Activated CD4-positive, CD25-positive, alpha-beta regulatory T cell treated with anti-CD3 and anti-CD28 coated beads, Interleukin-2, amount 50 U/mL, for 24 hours (primary cell): ENCODE measurements around the gene PALS2.

Experiments used
- ATAC-seq, 2 donors: fragments of 150-1000 bp; cut with Tn5 transposase; one replicate each; pipeline ENCODE4 v1.10.0; 2021; ENCODE audit warnings: mild to moderate bottlenecking in 1 of 2, moderate library complexity in 1 of 2

The PALS2 gene, protein sequence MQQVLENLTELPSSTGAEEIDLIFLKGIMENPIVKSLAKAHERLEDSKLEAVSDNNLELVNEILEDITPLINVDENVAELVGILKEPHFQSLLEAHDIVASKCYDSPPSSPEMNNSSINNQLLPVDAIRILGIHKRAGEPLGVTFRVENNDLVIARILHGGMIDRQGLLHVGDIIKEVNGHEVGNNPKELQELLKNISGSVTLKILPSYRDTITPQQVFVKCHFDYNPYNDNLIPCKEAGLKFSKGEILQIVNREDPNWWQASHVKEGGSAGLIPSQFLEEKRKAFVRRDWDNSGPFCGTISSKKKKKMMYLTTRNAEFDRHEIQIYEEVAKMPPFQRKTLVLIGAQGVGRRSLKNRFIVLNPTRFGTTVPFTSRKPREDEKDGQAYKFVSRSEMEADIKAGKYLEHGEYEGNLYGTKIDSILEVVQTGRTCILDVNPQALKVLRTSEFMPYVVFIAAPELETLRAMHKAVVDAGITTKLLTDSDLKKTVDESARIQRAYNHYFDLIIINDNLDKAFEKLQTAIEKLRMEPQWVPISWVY

DNA sequence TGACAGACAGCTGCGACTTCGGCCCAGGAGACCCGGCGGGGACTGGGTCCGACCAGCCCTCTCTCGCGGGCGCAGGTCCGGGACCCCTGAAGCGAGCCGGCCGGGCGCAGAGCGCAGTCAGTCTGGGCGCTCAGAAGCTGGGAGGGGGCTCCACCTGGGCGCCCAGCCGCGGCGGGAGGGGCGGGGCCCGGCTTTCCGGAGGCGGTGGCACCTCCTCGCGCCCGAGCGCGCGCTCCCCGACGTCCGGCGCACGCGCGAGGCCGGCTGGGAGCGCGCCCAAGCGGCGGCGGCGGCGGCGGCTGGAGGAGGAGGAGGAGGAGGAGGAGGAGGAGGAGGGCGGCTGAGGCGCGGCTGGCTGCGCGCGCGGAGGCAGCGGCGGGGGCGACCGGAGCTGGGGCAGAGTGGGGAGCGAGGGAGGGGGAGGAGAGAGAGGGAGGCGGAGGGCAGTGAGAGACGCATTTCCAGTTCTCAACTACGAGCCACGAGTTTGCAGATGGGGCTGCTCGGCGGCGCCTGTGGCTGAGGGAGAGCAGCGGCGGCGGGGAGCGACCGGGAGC, at the start of gene PALS2:
Gene PALS2 (plus strand): TSS at position 456 of the 557 bp plus-strand sequence. CDS start 50,216 bp downstream, outside the sequence.
- ATAC-seq: peak; percentile 62 to 64

DNA sequence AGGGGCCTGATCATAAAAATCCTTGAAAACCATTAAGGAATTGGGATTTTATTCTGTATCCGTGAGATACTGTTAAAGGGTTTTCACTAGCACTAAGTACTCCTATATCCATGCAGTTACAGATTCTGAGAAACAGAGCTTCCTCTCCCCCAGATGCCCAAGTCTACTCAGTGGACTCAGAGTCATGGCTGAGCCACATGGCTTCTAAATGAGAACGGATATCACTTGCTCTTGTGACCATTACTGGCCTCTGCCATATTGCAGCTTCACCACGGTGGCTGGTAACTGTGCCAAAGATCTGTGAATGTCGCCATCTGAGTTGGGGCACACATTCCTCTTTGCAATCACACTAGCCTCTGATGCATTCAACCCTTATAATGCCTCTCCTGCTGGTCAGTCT, 42.0 kb upstream of the PALS2 start:
- ATAC-seq: no peak

DNA sequence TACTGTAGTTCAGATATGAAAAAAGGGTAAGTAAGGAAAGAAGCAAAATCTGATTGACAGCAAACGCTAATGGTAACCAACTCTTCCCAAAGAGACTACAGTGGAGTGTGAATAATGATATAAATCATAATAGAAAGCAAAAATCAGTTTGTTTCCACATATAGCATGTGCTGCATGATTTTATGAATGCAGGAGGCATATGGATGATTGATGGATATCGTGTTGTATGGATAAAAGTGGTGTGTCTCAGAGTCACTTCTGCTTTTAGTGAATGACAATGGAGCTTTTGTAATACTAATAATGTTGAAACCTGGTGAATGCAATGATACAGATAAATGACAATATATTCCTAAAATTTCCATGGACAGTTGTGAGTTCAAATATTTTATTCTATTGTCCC, 36.6 kb upstream of the PALS2 start:
- ATAC-seq: no peak

DNA sequence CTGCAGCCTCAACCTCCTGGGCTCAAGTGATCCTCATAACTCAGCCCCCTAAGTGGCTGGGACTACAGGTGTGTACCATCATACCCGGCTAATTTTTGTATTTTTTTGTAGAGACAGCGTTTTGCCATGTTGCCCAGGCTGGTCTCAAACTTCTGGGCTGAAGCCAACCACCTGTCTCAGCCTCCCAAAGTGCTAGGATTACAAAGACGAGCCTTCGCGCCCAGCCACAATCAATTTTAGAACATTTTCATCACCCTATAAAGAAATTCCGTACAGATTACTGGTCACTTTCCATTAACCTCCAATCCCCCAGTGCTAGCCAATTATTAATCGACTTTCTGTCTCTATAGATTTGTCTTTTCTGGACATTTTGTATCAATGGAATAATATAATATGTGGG, 32.3 kb upstream of the PALS2 start:
- ATAC-seq: no peak

DNA sequence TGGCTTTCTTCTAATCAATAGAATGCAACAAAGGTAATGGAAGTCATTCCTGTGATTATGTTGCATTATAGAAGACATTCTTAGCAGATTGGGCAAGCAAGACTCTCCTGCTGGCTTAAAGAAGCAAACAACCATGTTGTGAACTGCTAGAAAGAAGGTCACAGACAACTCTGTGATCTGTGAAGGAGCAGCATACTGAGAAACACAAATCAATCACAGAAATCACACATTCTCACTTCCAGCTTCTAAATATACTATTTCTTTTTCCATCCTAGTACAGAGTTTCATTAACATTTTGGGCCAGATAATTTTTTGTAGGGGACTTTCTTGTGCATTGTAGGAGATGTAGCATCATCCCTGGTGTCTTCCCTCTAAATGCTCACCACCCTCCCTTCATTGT, 28.0 kb upstream of the PALS2 start:
- no peak for ATAC-seq

DNA sequence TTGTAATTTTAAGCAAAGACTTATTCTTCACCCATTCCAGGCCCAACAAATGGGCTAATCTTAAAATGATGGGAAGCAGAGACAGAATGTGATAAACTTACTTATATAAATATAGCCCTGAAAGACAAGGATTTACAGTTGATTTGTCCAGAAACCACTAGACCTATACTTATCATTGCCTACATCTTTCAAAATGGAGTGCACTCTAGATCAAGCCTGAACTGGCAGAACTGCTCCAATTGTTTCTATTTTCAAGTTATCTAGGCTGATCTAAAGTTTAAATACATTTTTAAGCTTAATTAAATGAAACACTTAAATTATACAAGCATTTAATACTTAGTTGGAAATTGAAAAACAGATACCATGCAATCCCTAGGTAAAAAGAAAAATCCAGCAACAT, 24.9 kb upstream of the PALS2 start:
- ATAC-seq: no peak

DNA sequence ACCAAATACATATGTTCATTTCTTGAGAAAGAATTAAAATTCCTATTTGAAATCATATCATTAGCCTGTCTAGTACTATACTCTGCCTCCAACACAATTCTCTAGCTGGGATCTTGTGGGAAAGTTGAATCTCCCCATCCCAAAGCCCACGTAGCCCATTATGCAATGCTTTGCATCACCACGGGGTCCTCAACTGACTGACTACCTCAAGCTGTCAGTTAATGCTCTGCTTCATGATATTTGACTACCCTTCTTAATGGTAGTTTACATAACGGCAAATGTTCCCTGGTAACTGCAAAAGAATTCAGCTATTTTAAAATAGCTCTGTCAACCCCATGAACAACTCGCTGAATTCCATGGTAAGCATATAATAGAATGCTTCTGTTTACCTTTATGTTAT, 23.3 kb upstream of the PALS2 start:
- ATAC-seq: no peak

DNA sequence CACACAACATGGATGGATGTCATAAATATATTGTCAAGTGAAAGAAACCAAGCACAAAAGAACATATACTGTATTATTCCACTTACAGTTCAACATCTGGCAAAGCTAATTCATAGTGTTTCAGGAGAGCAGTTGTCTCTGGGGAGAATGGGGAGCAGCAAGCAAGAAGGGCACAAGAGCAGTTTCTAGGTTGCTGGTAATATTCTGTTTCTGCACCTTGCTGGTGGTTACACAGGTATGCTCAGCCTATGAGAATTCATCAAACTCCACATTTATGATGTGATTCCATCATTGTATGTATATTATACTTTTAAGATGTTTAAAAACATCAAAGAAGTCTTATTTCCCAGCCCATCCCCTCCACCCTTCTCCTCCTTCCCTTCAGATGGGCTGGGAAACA, 18.1 kb upstream of the PALS2 start:
- ATAC-seq: no peak

DNA sequence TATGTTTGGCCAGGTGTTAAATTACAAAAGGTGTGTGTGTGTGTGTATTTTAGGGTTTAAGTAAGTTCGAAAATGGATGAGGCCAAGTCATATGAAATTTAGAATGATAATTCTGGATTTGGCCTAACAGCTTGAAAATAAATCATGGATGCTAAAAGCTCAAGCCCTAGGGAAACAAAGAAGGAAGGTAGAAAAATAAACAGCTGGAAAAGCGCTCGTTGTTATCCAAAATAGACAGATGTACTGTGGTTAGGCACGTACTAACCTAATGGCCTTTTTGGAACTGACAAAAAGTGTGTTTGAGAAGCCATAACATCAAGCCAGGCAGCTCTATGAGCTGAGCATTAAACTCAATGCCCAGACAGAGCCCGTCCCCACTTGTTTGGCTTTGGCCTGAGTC, 17.5 kb upstream of the PALS2 start:
- no peak for ATAC-seq

DNA sequence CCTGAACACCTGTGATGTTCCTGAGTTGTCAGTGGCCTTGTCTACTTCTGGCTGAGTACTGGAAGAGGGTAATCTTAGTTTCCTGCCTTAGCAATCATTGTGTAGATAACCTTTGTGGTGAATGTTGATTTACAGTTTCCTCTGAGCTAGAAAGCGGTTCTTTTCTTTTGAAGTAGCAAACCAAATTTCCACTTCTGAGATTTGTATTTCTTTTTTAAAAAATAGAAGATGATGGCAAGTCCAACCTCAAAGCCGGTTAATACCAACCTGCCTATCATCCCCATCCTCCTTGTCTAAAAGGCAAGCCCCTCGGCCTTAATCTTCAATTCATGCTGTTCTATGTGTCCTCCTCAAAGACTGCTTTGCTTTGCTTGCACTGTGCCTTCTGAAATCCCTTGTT, 12.5 kb upstream of the PALS2 start:
- no peak for ATAC-seq

DNA sequence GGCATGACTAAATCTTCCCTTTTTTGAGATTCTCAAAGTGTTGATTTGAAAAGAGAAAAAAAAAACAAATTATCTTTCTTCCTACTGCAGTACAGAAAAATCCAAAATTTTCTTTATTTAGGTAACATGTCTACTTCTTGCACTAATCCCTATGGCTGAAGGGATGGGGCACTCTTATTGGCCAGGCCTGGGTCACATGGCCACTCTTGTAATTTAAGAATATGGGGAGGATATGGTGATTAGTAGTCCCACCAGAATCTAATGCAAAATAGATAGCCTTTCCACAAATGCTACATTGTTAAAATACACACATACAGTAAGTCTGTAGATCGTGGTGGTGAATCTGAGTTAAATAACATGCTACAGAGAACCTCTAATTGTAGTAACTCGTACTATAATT, 7.0 kb upstream of the PALS2 start:
- no peak for ATAC-seq

DNA sequence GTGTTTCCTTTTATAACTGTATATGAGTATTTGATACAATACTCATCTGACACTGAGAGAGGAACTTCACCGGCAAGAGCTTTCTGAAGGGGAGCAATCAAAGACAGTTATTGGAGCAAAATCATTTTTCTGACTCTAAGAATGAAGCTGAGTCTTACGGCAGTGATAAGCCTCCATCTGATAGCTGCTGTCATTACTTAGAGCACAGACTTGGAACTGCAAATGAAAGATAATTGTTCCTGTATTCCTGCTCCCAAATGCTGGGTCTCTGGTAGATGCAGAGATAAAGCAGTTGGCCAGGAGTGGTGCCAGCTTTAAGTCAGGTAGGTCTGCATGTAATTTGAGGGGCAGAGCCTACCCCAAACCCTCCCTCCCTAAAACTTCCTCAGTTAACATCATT, 2.3 kb upstream of the PALS2 start:
- no peak for ATAC-seq

DNA sequence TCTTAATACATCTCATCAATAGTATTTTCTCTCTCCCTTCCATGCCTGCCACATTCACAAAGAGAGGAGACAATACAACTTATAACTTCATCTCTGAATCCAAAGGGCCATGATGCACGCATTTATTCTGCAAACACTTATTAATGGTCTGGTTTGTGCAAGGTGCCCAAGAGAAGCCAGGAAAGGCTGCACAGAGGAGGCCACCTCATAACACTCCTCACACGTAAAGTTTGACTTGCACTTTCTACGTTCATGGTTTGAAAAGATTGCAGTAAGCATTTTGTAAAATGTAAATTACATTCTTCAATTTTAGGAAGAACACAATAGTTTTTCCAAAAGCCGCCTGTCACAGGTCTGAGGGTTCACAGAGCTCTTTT, 1.2 kb upstream of the PALS2 start:
- no peak for ATAC-seq

DNA sequence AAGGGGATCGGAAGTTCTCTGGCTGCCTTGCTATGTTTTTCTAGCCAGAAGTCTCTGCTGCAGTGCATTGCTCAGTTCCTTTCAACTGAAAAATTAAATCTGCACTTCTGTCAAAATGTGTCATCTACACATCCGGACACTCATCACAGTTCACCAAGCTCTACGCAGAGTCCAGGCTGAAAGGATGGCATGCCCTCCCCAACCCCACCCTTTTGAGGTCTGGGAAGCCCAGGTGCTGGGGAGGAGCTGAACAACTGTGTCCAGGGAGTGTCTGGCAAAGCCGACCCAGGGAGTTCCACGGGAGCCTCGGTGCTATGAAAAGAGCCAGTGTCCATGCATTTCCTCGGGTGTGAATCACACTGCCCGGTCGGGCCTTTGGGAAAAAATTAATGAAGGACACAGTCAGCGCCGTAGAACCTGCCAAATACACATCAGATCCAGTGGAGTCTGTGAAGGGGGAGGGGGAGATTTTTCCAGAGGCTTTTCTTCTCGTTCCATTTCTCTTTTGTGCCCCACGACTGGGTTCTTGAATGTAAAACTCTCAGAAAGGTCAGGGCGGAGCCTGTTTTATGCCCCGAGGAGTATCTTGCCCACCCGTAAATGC, 757 bp upstream of the PALS2 start:
- peak; percentile 34 to 39 for ATAC-seq

DNA sequence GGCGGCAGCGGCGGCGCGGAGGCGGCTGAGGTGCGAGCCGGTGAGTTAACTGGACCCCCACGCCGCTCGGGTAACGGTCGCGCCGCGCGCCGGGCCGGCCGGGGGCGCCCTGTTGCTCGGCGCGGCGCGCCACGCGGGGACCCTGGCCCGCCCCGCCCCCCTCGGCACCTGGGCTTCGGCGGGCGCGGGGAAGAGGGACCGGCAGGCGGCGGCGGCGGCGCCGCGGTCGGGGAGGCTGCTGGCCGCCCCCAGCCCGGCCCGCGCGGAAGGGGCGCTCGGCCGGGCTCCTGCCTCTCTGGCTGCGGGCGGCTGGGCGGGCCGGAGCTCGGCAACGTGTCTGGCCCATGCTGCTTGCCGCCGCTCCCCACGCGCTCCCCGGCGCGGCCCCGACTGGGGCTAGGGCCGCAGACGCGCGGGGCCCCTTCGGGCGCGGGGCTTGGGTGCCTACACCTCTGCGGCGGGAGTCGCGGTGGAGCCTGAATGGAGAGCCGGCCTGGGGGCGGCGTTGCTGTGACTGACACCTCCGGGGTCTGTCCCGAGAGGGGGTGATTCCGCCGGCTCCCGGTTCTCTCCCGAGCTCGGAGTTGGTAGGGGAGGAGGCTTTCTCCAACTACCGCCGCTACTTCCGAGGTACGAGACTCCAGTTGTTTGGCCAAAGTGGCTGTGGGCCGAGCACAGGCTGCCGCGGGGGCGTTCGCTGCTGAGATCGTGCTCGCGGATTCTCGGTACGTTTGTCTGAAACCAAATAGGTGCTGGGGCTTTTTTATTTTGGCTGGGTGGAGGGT, 494 bp downstream of the PALS2 start:
- peak; percentile 30 to 34 for ATAC-seq

DNA sequence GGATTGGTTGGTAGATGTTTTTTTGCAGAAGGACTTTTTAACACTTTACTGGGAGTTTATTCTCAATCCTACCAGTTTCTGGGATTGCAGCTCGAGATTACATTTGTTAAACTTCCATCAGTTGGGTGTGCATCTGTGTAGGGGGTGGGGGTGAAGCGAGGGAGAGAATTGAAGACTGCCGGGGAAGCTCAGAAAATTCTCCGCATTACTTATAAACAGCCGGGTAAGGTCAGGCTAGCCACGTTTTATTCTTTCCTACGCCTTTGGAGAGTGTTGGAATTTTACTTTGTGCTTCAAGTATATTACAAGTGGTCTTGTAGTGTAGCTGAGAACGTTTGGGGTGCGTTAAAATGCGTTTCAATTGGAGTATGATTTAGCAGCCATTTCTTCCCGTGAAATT, 1.1 kb downstream of the PALS2 start:
- ATAC-seq: no peak

DNA sequence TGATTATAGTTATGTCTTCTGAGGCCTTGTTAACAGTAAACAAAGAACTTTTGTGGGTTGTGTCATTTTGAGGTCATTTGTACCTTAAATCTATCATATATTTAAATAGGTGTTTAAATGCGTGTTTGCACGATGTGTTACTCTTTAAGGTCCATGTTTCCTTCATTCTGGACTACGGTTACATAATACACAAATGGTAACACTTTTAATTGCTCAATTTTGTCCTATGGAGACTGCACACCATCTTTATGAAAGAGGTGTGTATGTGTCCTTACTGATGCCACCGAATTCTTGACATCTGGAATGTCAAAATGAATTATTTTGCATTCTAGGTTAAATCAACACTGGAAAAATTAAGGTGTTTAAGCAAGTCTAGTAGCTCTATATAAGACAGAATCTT, 1.7 kb downstream of the PALS2 start:
- ATAC-seq: no peak

DNA sequence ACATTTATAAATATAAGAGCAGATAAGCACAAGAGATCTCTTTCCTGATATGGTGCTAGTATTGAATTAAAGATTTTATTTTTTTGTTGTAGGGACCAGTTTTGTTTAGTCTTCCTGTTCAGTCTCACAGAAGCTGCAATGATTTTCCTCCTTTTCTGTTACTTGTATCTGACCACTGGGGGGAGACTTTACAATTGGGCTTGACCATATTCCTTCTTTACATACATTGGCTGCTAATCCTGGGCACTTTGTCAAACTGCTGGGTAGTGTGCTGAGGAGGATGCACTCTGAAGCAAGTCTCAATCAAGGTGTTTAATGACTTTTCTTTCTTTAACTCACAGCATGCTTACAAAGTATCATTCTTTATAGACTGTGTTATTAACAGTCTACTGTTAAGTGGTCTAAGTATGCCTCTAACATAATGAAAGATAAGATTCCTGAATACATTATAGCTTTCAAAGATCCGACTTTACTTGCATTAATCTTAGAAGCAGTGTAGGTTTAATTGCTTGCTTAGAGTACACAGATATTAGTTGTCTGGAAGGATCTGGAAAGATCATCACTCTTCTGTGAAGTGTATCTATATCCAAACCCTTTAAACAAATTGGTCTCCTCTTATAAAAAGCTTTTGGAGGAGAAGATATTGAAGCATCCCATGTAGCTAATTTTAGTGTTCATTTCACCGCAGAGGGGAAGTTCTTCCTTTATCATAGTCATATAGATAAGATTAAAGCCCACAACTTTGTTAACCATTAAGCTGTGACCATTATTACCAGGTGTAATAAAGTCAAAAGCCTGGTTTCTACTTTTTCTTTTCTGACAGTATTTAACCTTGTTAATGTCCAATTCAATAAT, 3.1 kb downstream of the PALS2 start:
- no peak for ATAC-seq

DNA sequence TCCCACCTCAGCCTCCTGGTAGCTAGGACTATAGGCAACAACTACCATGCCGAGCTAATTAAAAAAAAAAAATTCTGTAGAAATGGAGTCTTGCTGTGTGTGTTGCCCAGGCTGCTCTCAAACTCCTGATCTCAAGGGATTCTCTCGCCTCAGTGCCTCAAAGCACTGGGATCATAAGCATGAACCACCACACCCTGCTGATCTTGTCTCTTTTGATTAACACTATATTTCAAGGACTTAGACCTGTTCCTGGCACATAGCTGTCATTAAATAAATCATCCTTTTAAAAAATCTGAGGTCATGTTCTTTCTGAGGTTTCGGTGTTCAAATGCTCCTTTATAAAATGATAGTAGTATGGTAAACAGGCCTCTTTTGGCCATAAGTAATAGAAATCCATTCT, 4.8 kb downstream of the PALS2 start:
- no peak for ATAC-seq

DNA sequence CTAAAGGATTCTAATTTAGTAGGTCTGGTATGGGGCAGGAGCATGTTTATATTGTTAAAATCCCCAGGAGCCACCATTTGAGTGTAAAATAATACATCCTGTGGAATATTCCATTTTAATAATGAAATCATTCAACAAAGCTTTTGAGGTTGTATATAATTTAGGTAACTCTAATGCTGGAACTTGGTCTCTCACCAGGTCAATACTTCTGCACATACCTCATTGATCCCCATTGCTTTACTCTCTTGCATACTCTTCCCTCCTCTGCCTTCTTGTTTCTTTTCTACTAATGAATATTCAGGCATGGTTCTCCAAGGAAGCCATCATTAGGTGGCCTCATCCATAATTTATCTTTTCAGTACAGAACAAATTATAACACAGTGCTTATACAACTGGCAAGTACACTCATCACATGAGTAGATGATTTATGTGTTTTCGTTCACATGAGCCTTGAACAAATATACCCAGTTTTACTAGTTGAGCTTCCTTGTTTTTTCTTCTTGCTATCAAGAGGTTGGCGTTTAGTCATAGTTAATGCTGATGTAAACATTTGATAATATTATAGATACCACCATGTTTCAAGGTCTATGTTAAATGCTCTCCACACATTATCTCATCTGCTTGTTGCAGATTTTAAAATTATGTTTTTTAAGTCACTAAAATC, 7.2 kb downstream of the PALS2 start:
- ATAC-seq: no peak

DNA sequence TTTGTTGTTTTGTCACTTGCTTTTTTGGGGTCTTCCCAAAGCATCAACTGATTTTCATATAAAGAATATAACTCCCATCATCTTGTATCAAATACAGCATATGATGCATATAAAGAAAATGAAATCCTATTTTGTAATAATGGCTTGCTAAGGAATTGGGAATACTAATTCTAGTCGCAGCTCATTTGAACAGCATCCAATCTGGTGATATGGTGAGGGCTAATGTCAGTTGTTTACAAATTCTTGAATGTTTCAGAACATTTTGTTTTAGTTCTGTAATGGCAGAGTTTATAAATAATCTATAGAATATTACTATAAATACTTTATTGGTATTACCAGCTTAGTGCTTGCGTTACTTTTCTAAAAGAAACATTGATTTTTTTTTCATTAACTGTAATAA, 8.9 kb downstream of the PALS2 start:
- no peak for ATAC-seq

DNA sequence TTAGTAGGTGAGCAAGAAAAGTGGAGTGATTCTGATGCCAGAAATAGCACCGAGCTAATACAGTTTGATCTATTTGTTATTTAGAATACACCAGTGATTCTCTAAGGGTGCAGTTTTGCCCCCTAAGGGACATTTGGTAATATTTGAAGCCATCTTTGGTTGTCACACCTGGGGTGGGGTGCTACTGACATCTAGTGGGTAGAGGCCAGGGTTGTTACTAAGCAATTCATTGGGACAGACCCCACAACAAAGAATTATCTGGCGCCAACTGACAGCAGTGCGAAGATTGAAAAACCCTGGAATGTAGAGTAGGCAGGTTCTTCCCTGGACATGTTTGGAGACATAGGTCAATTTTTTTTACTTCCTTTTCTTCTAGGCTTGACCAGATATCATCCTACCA, 14.6 kb downstream of the PALS2 start:
- peak; percentile 32 to 62 for ATAC-seq
